ENCODE measurements around the gene ANO6.
"Not testable (repeated sequence)": the region's sequence is repeated elsewhere in the genome, so short reads cannot be mapped to it uniquely, and the experiment has no call there.

ANO6 gene

DNA sequence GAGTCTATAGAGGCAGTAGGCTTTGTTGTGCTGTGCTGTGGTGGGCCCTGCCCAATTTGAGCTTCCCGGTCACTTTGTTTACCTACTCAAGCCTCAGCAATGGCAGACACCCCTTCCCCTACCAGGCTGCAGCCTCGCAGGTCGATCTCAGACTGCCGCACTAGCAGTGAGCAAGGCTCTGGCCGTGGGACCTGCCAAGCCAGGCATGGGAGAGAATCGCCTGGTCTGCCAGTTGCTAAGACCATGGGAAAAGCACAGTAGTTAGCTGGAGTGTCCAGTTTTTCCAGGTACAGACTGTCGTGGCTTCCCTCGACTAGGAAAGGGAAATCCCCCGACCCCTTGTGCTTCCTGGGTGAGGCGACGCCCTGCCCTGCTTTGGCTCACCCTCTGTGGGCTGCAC lies 26.3 kb downstream of the ANO6 start:
- no peak for DNase-seq (ENCODE audit: low read depth)

DNA sequence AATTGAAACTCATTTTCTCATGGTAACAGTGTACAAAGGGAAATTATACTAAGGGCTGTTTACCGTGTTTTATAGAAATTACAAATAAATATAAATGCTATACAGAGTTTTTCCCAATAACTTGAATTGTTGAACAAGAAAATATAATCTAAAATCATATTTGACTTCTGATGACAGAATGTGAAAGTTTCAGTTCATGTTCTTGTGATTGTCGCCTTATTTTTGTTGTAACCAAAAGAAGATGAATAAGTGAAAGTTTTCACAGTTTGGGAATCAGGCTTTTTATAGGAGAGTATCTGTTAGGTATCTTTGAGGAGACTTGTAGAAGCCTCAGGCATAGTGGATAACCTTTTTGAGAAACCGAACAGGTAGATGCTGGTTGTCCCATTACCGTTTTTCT lies 28.1 kb downstream of the ANO6 start:
- no peak for DNase-seq (ENCODE audit: low read depth)

DNA sequence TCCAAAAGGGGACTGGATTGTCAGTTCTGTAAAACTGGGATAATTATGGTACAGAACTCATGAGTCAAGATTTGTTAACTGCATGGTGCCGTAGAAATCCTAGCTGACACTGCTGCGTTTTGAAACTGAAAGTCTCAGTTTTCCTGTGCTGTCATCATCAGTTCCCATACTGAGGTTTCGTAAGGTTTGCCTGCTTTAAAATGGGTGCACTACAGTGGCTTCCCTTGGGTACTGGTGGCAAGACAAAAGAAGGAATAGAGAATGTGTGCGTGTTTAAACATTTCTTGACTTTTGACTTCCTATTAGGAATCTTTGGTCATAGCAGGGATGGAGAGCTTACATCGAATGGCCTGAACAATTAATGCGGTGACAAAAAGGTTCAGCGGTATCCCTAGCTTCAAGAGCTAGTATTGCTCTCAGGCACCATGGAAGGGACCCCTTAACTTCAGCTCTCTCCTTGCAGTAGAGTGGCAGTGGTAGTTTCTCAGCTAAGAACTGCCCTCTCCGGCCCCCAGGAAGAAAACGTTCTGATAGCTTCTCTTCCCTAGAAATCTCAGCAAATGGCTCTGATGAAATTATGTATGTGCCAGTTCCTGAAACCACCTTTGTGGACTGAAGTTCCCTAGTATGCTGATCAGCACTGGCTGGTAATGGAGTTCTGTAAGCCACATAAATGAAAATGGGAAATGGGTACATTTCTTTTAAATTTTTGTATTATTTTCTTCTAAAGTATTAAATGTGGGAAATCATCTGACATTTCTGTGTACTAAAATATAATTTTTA lies 28.9 kb downstream of the ANO6 start:
- DNase-seq (ENCODE audit: low read depth) = no peak

DNA sequence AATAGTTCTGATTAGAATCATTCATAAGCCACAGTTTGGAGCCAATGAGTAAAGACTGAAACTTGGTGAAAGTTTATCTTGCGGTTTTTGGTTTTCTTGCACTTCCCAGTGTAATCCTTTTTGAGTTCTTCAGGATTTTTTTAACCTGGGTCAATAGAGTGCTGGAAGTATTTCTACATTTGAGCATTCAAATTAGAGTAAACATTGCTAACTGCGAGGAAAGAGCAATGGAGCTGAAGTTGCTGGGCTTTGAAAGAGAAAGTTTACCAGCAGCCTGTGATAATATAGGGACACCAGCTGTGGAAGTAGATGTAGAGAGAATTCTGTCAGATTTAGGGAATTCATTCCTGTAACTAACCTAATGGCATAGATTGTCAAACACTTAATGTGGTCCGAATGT lies 30.3 kb downstream of the ANO6 start:
- DNase-seq (ENCODE audit: low read depth) = no peak

DNA sequence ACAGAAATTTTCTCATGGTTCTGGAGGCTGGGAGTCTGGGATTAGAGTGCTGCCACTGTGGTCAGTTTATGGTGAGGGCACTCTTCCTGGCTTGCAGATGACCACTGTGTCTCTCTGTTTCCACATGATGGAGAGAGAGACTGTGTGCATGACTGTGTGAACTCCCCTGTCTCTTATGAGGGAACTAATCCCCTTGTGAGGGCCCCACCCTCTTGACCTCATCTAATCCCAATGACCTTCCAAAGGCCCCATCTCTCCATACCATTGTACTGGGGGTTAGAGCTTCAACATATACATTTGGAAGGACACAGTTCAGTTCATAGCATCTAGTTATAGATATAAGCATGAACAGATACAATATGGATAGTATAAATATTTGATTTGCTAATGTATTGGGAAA lies 31.7 kb downstream of the ANO6 start:
- DNase-seq (ENCODE audit: low read depth) = no peak

DNA sequence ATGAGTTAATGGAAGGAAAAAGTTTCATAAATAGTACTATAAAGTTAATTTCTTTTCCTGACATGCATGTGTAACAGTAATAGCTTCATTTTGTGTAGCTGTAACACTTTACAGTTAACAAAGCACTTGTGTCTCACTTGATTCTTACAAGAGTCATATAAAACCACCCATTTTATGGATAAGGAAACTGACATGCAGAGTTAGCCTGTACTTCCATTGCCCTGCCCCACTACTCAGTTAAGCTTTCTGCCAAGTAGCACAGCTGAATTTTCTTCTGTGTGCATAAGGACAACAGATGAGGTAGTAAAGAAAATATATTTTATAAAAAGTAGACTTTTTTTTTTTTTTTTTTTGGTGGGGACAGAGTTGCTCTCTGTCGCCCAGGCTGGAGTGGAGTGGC lies 32.2 kb downstream of the ANO6 start:
- DNase-seq (ENCODE audit: low read depth) = no peak

DNA sequence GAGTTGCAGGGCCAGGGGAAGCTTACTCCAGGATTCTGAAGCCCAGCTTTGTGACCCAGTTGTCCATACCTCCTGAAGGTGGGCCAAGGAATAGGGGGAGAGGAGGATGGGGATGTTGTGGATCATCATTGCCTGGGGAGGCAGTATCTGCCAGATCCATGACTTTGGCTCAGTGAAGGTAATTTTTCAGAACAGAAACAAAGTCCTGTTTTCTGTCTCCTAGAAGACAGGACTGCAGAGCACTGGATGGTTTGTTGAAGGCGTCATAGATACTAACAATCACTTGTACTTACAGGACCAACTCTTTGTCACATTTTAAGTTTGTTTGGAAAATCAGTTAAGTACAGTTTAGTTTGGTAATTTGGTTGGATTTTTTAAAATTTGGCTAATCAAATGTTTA lies 38.4 kb downstream of the ANO6 start:
- DNase-seq (ENCODE audit: low read depth) = no peak

DNA sequence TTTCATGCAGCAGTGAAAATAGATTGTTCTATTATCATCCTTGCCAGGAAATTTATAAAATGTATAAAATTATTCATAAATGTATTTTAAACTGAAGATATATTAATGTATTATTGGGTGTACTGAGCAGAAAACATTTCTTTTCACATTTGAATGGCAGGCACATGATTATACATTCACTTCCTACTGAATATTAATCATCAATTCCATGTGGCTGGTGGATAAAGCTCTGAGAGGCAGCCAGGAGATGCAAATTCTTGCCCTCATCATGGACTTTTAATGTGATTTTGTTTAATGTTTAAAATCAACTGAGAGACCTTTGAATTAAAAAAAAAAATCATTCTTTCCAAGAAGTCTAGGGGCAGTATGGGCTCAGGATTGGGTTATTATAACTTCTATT lies 40.8 kb downstream of the ANO6 start:
- DNase-seq (ENCODE audit: low read depth) = no peak

DNA sequence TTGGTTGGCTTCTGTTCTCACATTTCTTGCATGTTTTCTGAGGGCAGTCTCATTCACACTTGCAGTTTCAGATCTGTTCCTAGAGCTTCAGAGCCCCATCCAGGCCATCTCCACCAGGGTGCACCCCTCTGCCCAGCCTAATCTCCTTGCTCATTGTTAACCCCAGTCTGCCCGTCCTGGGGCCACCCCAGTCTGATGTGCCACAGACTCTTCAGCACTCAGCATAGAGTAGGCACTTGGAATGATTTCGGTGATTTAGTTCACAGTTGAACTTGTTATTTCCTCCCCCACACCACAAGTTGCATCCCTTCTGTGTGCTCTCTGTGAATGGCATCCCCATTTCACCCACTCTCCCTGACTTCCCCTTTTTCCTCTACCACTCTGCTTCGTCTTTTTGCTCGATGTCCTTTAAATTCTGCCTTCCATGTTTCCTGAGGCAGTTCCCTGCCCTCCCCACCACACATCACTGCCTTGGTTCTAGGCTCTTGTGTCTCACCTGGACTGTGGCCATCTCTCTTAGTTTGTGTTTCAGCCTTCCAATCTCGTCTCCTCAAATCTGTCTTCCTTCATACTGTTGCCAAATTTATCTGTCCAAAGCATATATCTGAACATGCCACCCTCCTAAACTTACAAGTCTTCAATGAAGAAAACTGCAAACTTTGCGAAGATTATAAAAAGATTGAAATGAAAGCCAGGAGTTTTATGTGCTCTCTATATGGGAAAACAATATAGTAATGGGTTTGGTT lies 41.5 kb downstream of the ANO6 start:
- no peak for DNase-seq (ENCODE audit: low read depth)

DNA sequence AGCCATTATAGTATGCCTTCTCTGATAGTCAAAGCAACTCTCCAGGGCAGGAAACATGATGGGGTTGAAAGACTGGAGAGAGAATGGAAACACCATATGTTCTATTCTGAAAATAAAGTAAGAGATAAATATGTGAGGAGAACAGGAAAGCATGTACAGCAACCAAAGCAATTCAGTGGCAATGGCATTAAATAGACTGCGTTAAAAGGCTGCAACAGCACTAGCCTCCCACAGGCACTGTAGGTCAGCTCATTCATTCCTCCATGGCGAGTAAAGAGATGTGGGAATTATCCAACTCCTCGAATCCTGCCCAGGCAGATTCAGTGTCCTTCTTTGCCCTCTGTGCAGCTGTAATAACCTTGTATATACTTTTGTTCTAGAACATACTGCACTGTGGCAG lies 43.8 kb downstream of the ANO6 start:
- DNase-seq (ENCODE audit: low read depth) = no peak

DNA sequence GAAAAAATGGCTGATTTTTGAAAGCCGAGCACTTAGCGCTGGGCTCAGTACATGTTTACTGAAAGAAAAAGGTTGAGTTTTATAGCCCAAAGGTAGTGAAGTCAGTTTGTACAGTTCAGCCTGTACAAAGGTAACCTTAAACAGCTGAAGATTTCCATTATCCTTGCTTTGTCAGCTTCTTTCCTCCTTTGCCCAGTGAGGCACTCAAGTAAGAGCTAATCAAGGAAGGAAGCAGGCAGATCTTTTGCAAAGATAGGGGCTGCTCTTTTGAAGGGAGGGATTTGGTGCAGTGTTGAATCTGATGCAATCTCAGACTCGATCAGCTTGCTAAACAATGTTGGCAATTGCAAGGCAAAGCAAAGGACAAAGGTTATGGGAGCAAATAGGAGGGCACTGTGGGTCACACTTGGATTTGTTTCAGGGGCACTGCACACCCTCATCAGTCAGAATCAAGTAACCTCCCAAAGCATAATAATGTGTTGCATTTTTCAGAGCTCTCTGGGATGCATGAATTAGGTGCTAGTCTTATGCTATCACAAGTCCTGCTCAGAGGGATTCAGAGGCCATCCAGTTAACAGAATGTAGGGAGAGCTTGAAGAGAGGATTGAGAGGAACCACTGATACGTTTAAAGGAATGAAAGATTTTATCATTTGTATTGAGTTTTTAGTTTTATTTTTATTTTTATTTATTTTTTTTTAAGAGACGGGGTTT lies 44.4 kb downstream of the ANO6 start:
- DNase-seq (ENCODE audit: low read depth) = no peak

DNA sequence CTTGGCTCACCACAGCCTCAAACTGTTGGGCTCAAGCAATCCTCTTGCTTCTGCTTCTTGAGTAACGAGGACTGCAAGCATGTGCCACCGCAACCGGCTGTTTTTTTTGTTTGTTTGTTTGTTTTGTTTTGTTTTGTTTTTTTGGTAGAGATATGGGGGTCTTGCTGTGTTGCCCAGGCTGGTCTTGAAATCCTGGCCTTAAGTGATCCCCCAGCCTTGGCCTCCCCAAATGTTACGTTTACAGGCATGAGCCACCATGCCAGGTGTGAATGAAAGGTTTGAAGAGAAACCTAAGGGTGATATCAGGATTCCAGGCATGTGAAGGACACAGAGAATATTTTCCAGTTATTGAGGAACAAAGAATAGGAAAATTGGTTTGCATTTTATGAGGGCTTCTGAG lies 45.0 kb downstream of the ANO6 start:
- DNase-seq (ENCODE audit: low read depth) = no peak

DNA sequence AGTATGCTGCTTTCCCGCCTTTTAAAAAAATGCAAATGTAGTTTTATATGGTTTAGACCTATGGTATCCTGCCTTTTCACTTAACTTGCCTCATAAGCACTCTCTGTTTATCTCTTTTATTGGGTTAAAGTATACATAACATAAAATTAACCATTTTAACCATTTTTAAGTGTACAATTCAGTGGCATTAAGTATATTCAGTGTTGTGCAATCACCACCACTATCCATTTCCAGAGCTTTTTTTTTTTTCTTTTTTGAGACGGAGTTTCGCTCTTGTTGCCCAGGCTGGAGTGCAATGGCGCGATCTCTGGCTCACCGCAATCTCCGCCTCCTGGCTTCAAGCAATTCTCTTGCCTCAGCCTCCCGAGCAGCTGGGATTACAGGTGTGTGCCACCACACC lies 46.3 kb downstream of the ANO6 start:
- not testable (repeated sequence) for DNase-seq (ENCODE audit: low read depth)

DNA sequence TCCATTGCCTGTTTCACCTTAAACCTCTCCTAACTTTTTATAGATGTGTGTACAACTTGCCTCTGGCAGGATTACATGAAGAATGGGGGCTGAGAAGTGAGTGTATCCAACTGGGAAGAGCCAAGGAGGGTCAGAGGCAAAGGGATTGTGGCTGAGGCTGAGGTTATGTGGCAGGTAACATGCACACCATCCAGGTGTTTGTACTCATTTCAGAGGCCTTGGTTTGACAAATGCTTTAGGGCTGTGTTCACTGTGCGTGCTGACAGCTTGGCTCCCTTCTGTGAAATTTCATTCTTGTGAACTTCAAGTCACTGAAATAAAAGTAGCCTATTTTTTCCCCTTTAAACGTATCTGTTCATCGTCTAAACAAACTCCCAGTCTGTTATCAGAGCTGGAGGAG lies 47.7 kb downstream of the ANO6 start:
- DNase-seq (ENCODE audit: low read depth) = no peak

DNA sequence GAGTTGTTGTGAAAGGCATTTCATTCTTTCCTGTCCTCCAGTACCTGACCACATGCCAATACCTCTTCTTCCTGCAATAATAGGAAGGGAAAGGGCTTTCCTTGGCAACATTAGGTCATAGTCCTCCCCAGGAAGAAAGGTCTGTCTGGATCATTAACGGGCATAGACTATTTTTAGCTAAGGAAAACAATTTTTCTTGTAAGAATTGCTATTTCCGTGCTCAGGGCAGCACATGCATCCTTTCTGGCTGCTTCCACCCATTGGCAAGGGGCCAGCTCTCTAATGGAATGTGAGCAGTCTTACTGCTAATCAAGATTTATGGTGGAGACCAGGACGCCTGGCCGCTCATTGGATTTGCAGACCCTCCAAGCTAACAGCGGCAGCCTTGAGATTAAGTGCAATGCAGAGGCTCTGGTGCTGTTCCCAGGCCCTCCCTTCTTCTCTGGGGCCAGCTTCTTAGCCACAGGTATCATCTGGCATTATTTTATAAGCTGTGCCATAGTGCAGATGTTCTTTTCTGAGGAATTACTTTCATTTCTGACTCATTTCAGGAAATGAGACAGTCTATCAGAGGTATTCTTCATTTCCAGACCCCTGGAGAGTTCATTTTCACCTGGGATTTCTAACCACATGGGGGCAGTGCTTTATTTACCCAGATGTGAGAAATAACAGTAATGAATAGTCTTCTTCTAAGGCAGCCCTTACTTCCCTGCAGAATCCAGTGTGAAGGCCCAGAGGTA lies 52.9 kb downstream of the ANO6 start:
- DNase-seq (ENCODE audit: low read depth) = no peak

DNA sequence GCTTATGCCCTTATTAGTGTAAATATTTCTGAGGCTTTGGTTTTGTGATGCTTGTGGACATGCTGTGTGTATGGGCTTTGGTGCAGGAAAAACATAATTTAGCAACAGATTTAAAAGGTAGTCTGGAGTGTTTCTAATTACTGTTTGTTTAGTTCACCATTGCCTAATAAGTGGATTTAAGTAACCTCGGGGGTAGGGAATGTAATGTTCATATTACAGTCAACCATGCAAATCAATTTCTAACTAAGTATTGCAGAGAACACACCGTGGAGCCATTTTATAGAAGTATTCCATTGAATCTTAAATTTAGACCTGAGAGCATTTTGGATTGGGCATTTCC lies 53.5 kb downstream of the ANO6 start:
- DNase-seq (ENCODE audit: low read depth) = no peak

DNA sequence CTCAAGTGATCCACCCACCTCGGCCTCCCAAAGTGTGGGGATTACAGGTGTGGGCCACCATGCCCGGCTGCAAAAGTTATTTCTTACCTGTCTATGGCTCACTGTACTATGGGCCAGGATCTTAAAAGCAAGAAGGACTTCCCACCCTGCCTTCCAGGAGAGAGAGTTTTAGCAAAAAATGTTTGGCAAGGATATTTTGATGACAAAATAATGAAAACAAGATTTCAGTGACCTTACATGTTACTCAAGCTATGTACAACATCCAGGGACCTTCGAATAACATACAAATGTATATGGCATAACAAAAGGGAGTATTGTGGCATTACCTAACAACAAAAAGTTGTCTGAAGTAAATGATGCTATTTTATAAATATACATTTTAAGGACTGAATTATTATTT lies 55.1 kb downstream of the ANO6 start:
- no peak for DNase-seq (ENCODE audit: low read depth)

DNA sequence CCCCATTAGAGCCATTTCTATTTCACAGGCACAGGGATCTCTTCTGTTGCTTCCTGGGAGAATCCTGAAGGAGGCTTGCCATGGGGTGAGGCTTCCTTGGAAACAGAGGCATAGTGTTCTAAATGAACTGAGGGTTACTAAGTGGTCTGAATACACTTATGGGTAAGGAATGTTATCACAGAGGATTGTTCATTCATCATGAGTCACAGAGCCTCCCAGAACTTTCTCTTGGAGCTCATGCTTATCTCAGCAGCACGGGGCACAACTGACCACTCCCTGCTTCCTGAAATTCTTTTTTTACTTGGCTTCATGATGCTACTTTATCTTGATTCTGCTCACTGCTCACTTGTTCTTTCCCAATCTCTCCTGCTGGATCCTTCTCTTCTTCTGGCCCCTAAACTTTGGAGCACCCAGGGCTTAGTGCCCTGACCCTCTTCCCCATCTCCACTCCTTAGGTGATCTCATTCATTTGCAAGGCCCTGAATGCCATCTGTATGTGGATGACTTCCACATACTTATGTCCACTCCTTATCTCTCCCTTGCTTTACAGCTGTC lies 57.9 kb downstream of the ANO6 start:
- no peak for DNase-seq (ENCODE audit: low read depth)

DNA sequence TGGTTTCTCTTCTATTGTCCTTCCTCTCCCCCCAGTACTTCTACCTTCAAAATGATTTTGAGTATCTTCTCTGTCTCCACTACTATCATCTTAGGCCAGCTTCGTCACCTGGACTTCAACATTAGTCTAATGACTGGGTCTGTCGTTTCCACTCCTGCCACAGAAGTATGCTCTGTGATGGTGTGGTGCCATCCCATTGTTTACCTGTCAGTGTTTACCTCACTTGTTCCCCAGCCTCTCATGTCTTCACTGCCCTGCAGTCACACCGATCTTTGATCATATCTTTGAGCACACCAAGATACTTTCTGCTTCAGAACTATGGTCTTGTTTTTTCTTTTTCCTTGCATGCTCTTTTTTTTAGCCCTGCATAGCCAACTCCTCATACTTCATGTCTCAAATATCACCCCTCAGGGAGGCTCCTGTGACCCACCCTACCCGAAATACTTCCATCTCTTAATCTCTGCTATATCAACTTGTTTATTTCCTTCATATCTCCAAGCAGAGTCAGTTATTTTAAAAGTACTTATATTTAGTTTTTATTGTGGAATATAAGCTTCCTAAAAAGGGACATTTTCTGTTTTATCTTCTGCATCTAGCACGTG lies 60.4 kb downstream of the ANO6 start:
- no peak for DNase-seq (ENCODE audit: low read depth)

DNA sequence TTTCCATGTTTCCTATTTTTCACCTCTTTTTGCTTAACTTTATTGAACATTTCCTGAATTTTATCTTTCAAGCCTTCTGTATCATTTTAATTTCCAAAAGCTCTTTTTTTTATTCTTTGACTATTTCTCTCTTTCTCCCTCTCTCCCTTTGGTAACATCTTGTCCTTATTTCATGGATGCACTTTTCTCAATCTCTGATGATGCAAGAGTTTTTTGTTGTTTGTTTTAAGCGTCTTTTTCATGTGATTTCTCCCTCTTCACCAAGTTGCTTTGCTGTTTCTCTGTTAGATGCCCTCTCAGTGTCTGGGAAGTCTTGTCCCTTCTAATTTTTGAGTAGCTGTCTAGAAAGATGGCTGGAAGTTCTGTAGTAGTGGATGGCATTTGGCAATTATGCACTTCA lies 62.6 kb downstream of the ANO6 start:
- no peak for DNase-seq (ENCODE audit: low read depth)

DNA sequence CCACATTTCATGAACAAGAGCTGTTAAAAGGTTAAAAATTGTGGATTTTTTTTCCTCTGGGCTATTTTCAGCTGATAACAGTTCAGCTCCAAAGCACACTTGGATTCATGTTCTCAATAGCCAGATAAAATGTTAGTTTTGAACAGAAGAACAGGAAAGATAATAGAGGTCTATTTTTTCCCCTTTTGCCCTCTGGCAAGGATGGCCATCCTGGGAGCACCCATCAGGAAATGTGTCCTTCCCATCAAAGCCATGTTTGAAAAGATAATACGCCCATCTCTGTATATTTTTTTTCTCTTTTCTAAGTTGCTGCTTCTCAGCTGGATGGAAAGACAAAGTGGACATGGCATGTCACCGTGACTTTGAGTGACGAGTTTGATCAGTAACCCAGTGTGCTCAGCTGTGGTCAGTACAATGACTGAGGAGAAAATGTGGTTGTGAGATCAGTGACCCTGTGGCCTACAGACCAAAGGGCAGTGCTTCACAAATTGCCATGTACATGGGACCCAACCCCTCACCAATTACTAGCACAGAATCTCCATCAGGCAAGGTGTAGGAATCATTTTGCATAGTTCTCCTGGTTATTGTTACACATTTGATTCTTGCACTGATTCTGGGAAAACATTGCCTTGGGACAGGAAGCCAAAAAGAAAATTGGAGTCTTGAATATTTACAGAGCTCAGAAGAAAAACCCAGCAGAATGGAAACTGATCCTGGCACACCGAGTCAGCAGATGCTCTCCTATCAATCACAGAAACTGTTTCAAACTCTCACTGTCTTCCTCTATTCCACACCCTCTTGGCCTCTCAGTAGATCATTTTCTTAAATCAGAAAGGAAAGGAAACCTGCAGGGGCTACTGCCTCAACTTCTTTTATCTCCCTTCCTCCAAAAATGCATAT lies 64.3 kb downstream of the ANO6 start:
- no peak for DNase-seq (ENCODE audit: low read depth)
